Neural progenitor cell (in vitro differentiated cells): ENCODE results near the gene LURAP1L. TPM values are rescaled to one million over a fixed set of nuclear protein-coding genes. Genes with fewer than 3 reads are reported as not detected.

Experiments
- DNase-seq: peaks from one replicate; pipeline ENCODE4 v3.0.0-alpha.2; 2016; ENCODE audit warnings: low spot score
- H2AFZ ChIP-seq: fragments of 200-600 bp; sonication (generic); replicated peaks from 2 replicates; pipeline ENCODE4 v1.6.1; 2016; ENCODE audit warnings: antibody characterized with exemption
- H3F3A ChIP-seq: fragments of 200-600 bp; sonication (generic); 2 replicates; pipeline ENCODE4 v1.6.1; 2016; ENCODE audit warnings: antibody characterized with exemption, low read depth
- H3K27ac ChIP-seq: fragments of 200-600 bp; sonication (generic); 2 replicates; pipeline ENCODE4 v1.5.1; 2016; ENCODE audit warnings: mild to moderate bottlenecking
- H3K27me3 ChIP-seq: fragments of 200-600 bp; sonication (generic); 2 replicates; pipeline ENCODE4 v1.6.1; 2016; ENCODE audit warnings: mild to moderate bottlenecking, moderate library complexity
- H3K36me3 ChIP-seq: fragments of 200-600 bp; sonication (generic); 2 replicates; pipeline ENCODE4 v1.5.1; 2016
- H3K4me1 ChIP-seq: fragments of 200-600 bp; sonication (generic); 2 replicates; pipeline ENCODE4 v1.6.1; 2016; ENCODE audit warnings: mixed run types
- H3K4me2 ChIP-seq: fragments of 200-600 bp; sonication (generic); 2 replicates; pipeline ENCODE4 v1.6.1; 2016
- H3K4me3 ChIP-seq: fragments of 200-600 bp; sonication (generic); 2 replicates; pipeline ENCODE4 v1.5.1; 2016
- H3K79me2 ChIP-seq: fragments of 200-600 bp; sonication (generic); 2 replicates; pipeline ENCODE4 v1.6.1; 2016; ENCODE audit warnings: low read depth
- H3K9ac ChIP-seq: fragments of 200-600 bp; sonication (generic); 2 replicates; pipeline ENCODE4 v1.6.1; 2016
- H3K9me3 ChIP-seq: fragments of 200-600 bp; sonication (generic); 2 replicates; pipeline ENCODE4 v1.5.1; 2016; ENCODE audit warnings: low read depth
- H4K20me1 ChIP-seq: fragments of 200-600 bp; sonication (generic); 2 replicates; pipeline ENCODE4 v1.6.1; 2016; ENCODE audit warnings: low read depth
- H3K27ac Mint-ChIP-seq: 3 replicates; pipeline ENCODE4 v1.8.0; 2021; ENCODE audit warnings: mixed read lengths
- H3K27me3 Mint-ChIP-seq: 2 replicates; pipeline ENCODE4 v1.8.0; 2022; ENCODE audit warnings: low read depth, mild to moderate bottlenecking, inconsistent platforms, moderate library complexity, mixed read lengths; ENCODE audit not compliant: insufficient read depth
- H3K36me3 Mint-ChIP-seq: 3 replicates; pipeline ENCODE4 v1.8.0; 2021; ENCODE audit warnings: mixed read lengths
- H3K4me1 Mint-ChIP-seq: 3 replicates; pipeline ENCODE4 v1.8.0; 2021; ENCODE audit warnings: mixed read lengths
- H3K4me3 Mint-ChIP-seq: 3 replicates; pipeline ENCODE4 v1.8.0; 2021; ENCODE audit warnings: mild to moderate bottlenecking, moderate library complexity, mixed read lengths
- H3K9me3 Mint-ChIP-seq: 3 replicates; pipeline ENCODE4 v1.8.0; 2020; ENCODE audit warnings: mixed read lengths
- CTCF ChIP-seq: fragments of 200-600 bp; sonication (generic); IDR thresholded peaks from 2 replicates; pipeline ENCODE4 v1.5.1; 2017; ENCODE audit warnings: antibody characterized with exemption, mild to moderate bottlenecking
- EZH2 ChIP-seq: fragments of 200-600 bp; sonication (generic); IDR thresholded peaks from 2 replicates; pipeline ENCODE4 v1.6.1; 2017; ENCODE audit warnings: antibody characterized with exemption, mild to moderate bottlenecking, moderate library complexity
- EZH2phosphoT487 ChIP-seq: fragments of 200-600 bp; sonication (generic); IDR thresholded peaks from 2 replicates; pipeline ENCODE4 v1.6.1; 2017; ENCODE audit warnings: antibody characterized with exemption
- total RNA-seq: library from RNA; depleted of rRNA; stranded (reverse); fragments of >200 nt; gene quantifications from 2 replicates; pipeline ENCODE4 v1.2.3, GENCODE V29; 2015; ENCODE audit warnings: low replicate concordance

Gene LURAP1L
- total RNA-seq, 1 donor from 2014 or later, result 0.75 TPM

GRCh38 chr9:12855066-12855465 is 80.2 kb downstream of the LURAP1L start:
- H3K27ac Mint-ChIP-seq, result no peak overlapping the region
- TF ChIP-seq CTCF, result no peak
- TF ChIP-seq EZH2phosphoT487, result no peak
- TF ChIP-seq EZH2, result no peak
- no peak overlapping the region for H3K27ac ChIP-seq
- no peaks in the 10 kb centered on the region for H3K36me3 Mint-ChIP-seq
- peaks cover 7% of the 10 kb centered on the region for H3K4me1 ChIP-seq
- no peaks in the 10 kb centered on the region for H3K27me3 ChIP-seq
- DNase-seq, result no peak
- H3K4me3 Mint-ChIP-seq, result no peak overlapping the region
- no peak overlapping the region for H3K4me2 ChIP-seq
- peaks cover 2% of the 10 kb centered on the region for H3K27me3 Mint-ChIP-seq
- H3K79me2 ChIP-seq, result no peaks in the 10 kb centered on the region
- no peak overlapping the region for H3K9ac ChIP-seq
- no peaks in the 10 kb centered on the region for H3K9me3 ChIP-seq
- H2AFZ ChIP-seq, result no peak overlapping the region
- H4K20me1 ChIP-seq, result no peaks in the 10 kb centered on the region
- H3F3A ChIP-seq, result no peaks in the 10 kb centered on the region
- H3K4me1 Mint-ChIP-seq, result peaks cover 8% of the 10 kb centered on the region
- no peaks in the 10 kb centered on the region for H3K36me3 ChIP-seq
- H3K9me3 Mint-ChIP-seq, result no peaks in the 10 kb centered on the region
- no peak overlapping the region for H3K4me3 ChIP-seq

- Histone ChIP-seq H3K4me2 (no peak overlapping the region), H3K36me3 (no peaks in the 10 kb centered on the region), H3K27me3 (no peaks in the 10 kb centered on the region), H3K9ac (no peak overlapping the region), H2AFZ (no peak overlapping the region), H3K79me2 (no peaks in the 10 kb centered on the region), H3K27ac (no peak overlapping the region), H3K9me3 (no peaks in the 10 kb centered on the region), H3K4me3 (no peak overlapping the region), H3K4me1 (peaks cover 7% of the 10 kb centered on the region), H3F3A (no peaks in the 10 kb centered on the region), H4K20me1 (no peaks in the 10 kb centered on the region)
- no peak for DNase-seq
- Mint-ChIP-seq H3K27me3 (no peaks in the 10 kb centered on the region), H3K36me3 (no peaks in the 10 kb centered on the region), H3K9me3 (no peaks in the 10 kb centered on the region), H3K4me1 (peaks cover 8% of the 10 kb centered on the region), H3K4me3 (no peak overlapping the region), H3K27ac (peak overlapping the region; percentile 78)
- TF ChIP-seq CTCF (no peak), EZH2 (no peak)
Measured at GRCh38 chr9:12856603-12857002, 81.8 kb downstream of the LURAP1L start.

DNA sequence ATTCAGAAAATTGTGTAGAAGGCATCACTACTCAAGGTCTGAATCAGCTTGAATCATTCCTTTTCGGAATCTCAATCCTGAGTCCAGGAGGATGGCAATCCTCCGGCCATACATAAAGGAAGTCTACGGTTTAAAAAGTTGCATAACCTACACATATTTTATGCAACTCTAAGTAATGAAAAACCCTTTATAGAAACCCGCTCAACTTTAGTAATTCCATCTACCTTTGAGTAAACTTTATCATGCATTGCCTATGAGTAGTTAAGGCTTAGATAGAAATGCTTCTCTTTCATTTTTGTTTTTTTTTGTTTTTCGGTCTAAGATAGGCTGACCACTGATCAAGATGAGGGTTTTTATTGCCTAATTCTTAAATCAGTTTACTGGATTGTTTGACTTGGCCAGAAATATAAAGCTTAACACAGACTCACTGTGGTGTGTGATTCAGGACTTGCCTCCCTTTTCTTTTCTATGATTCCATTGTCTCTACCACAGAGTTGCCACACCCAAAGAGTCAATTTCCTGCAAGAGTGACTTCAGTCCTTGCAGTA is 85.0 kb downstream of the LURAP1L start:
- H3K9me3 Mint-ChIP-seq, result no peaks in the 10 kb centered on the region
- Histone ChIP-seq H3F3A (no peaks in the 10 kb centered on the region), H3K4me2 (no peak overlapping the region)

More for the DNA sequence above, 85.0 kb downstream of the LURAP1L start:
- no peaks in the 10 kb centered on the region for H3K36me3 Mint-ChIP-seq
- H3K4me1 ChIP-seq, result peaks cover 13% of the 10 kb centered on the region
- H3K79me2 ChIP-seq, result no peaks in the 10 kb centered on the region
- no peak overlapping the region for H3K4me3 ChIP-seq
- TF ChIP-seq EZH2 (no peak), CTCF (no peak), EZH2phosphoT487 (no peak)
- H3K27me3 ChIP-seq, result no peaks in the 10 kb centered on the region
- H3K27me3 Mint-ChIP-seq, result no peaks in the 10 kb centered on the region
- H3K27ac ChIP-seq, result no peak overlapping the region
- H3K4me1 Mint-ChIP-seq, result peaks cover 17% of the 10 kb centered on the region
- H4K20me1 ChIP-seq, result no peaks in the 10 kb centered on the region
- no peak overlapping the region for H3K9ac ChIP-seq
- no peak overlapping the region for H3K27ac Mint-ChIP-seq
- DNase-seq, result no peak
- no peaks in the 10 kb centered on the region for H3K36me3 ChIP-seq
- H3K9me3 ChIP-seq, result no peaks in the 10 kb centered on the region
- H3K4me3 Mint-ChIP-seq, result no peak overlapping the region
- no peak overlapping the region for H2AFZ ChIP-seq
